Lung (tissue), 12 donors: ENCODE data around the gene WDR44. TPM values are rescaled to one million over a fixed set of nuclear protein-coding genes. Genes with fewer than 3 reads are reported as not detected.

Experiments used
- ATAC-seq: fragments of 200-7000 bp; cut with Tn5 transposase; one replicate; pipeline ENCODE4 v1.9.1; 2020; ENCODE audit warnings: moderate number of reproducible peaks; ENCODE audit not compliant: insufficient read depth, low FRiP score
- DNase-seq, 3 donors: peaks; one replicate each; pipeline ENCODE4 v3.0.0-alpha.2; 2013 to 2017
- H3K27ac ChIP-seq, 2 donors: one replicate each; pipeline ENCODE4 v1.5.1; 2013; ENCODE audit warnings: mild to moderate bottlenecking in 2 of 2, moderate library complexity in 2 of 2, control low read depth in 1 of 2, inconsistent platforms in 1 of 2, low read depth in 1 of 2, low read length in 1 of 2
- H3K27me3 ChIP-seq, 3 donors: one replicate each; pipeline ENCODE4 v1.5.1; 2013; ENCODE audit warnings: low read length in 2 of 3; ENCODE audit not compliant: control insufficient read depth in 3 of 3, insufficient read depth in 3 of 3
- H3K36me3 ChIP-seq, 4 donors: one replicate each; pipeline ENCODE4 v1.5.1; 2013; ENCODE audit warnings: low read length in 4 of 4, mild to moderate bottlenecking in 1 of 4, moderate library complexity in 1 of 4; ENCODE audit not compliant: control insufficient read depth in 4 of 4, insufficient read depth in 4 of 4
- H3K4me1 ChIP-seq, 5 donors: one replicate each; pipeline ENCODE4 v1.5.1; 2013; ENCODE audit warnings: low read length in 5 of 5, mild to moderate bottlenecking in 2 of 5, moderate library complexity in 1 of 5; ENCODE audit not compliant: control insufficient read depth in 5 of 5, insufficient read depth in 5 of 5
- H3K4me3 ChIP-seq: one replicate; pipeline ENCODE4 v1.5.1; 2013; ENCODE audit warnings: mild to moderate bottlenecking, control low read depth, moderate library complexity
- H3K9ac ChIP-seq, 2 donors: one replicate each; pipeline ENCODE4 v1.5.1; 2013; ENCODE audit warnings: low read length in 2 of 2, control low read depth in 1 of 2; ENCODE audit not compliant: insufficient read depth in 1 of 2
- H3K9me3 ChIP-seq, 4 donors: one replicate each; pipeline ENCODE4 v1.5.1; 2013; ENCODE audit warnings: low read length in 3 of 4, mild to moderate bottlenecking in 1 of 4, moderate library complexity in 1 of 4; ENCODE audit not compliant: control insufficient read depth in 4 of 4, insufficient read depth in 3 of 4
- CTCF ChIP-seq: IDR thresholded peaks from 2 replicates; pipeline ENCODE4 v1.5.1; 2012; ENCODE audit warnings: mild to moderate bottlenecking; ENCODE audit errors: control extremely low read depth, extremely low read depth
- WGBS, 2 donors: extraction: QIAGEN DNeasy Blood & Tissue Kit; methylation state at CpG; one replicate each; pipeline ENCODE4 v1.1.7; 2013; 5-methylcytosine and 5-hydroxymethylcytosine counted together
- polyA plus RNA-seq, 2 donors: library from polyadenylated mRNA; stranded (reverse); fragments of 200-250 nt; gene quantifications; one replicate each; pipeline ENCODE4 v1.2.1, GENCODE V29; 2013
- total RNA-seq, 2 donors: library from RNA; depleted of rRNA in 1 of 2; stranded (reverse); fragments of >200 nt in 1 of 2; gene quantifications; one replicate each; pipeline ENCODE4 v1.2.1, GENCODE V29; 2014 to 2021
- donor health status: control.
- donor health status: control.
- donor health status: Bipolar disorder and iron deficiency.
- donor health status: healthy.
- donor health status: DM: yes; HTN: yes; CAD: no.

The WDR44 gene
- total and polyA plus RNA-seq, 4 donors, result 3.0 to 15.8 (median 10.2) TPM

- ATAC-seq (no peak), DNase-seq (no peak)
- H3K36me3 ChIP-seq, result no peaks in the 10 kb centered on the region
- peaks cover 0 to 2% (median 0%) of the 10 kb centered on the region in 4 donors for H3K9me3 ChIP-seq
- no peak overlapping the region for H3K4me3 ChIP-seq
- 59 to 60% methylated on average over 3 of the region's 3 CpGs for WGBS, 2 donors
- peaks cover 0 to 4% (median 0%) of the 10 kb centered on the region in 3 donors for H3K27me3 ChIP-seq
- H3K9ac ChIP-seq, result no peak overlapping the region
- no peak overlapping the region for H3K27ac ChIP-seq
- TF ChIP-seq CTCF, result no peak
- H3K4me1 ChIP-seq, result peaks cover 0 to 1% (median 0%) of the 10 kb centered on the region in 5 donors
Observed at GRCh38 chrX:118360429-118361125, 14.7 kb downstream of the WDR44 start.

- TF ChIP-seq CTCF, result no peak
- Histone ChIP-seq H3K27ac (no peak overlapping the region), H3K9me3 (no peaks in the 10 kb centered on the region), H3K27me3 (peaks cover 0 to 9% (median 0%) of the 10 kb centered on the region in 3 donors), H3K4me1 (no peaks in the 10 kb centered on the region), H3K36me3 (peaks cover 0 to 1% (median 0%) of the 10 kb centered on the region in 4 donors), H3K9ac (no peak overlapping the region), H3K4me3 (no peak overlapping the region)
- no peak for ATAC-seq
- no peak for DNase-seq
Observed at GRCh38 chrX:118364261-118364660, 18.4 kb downstream of the WDR44 start.

GRCh38 chrX:118367338-118367737 is 21.4 kb downstream of the WDR44 start:
- H3K36me3 ChIP-seq, result peaks cover 0 to 1% (median 0%) of the 10 kb centered on the region in 4 donors
- no peak for TF ChIP-seq CTCF
- H3K9ac ChIP-seq, result no peak overlapping the region
- H3K27me3 ChIP-seq, result peaks cover 0 to 9% (median 0%) of the 10 kb centered on the region in 3 donors
- no peaks in the 10 kb centered on the region for H3K9me3 ChIP-seq
- ATAC-seq, result no peak
- H3K27ac ChIP-seq, result no peak overlapping the region
- H3K4me3 ChIP-seq, result no peak overlapping the region
- no peak for DNase-seq
- H3K4me1 ChIP-seq, result peaks cover 0 to 4% (median 0%) of the 10 kb centered on the region in 5 donors
